ENCODE results near the gene C1QTNF3.
A peak's percentile ranks its signal among the peaks of the same experiment; 100 is the strongest.

The C1QTNF3 gene

DNA sequence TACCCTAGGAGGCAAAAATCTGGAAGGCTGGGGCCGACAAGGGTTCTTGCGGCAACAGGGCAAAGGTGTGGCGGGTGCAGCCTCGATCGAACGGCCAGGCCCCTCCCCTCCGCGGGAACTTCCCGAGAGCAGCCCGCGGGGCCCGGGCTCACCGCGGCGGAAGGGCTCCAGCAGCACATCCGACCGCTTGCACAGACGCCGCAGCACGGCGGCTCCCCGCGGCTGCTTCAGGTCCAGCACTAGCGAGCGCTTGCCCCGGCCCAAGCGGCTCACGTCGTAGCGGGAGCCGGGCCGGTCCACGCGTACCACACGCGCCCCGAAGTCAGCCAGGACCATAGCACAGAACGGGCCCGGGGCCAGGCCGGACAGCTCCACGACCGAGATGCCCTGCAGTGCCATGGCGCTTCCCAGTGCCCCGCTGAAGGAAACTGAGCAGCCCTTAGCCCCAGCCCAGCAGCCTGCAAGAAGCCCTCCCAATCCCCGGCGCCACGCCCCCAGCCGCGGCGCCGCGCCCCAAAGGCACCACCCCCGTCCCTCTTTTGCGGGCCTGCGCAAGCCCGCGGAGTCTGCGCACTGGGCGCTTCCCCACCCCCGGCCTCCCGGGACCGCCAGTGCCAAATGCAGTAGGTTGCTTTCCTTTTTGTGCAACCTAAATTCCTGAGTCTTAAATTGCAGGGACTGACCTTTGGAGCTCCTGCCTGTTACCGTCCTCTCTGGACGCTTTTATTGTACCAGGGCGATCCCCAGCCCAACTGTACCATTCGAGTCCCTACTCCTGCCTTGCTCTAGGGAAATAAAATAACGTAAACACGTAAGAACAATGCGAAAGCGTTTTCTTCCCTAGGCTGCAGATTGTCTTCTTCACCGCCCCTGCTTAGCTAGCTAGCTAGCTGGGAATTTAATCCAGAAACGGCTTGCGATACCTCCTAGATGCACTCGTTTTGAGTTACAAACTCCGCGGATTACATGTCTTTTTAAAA, 35.1 kb downstream of the C1QTNF3 start, which contains the start of gene AMACR:
AMACR (minus strand) TSS at position 430 of the 980 bp plus-strand sequence; CDS start at position 399, 31 bp downstream.
- TF ChIP-seq ZFX (IDR thresholded peaks at IDR 0.05): peak; percentile 72
- TF ChIP-seq, protein P1, sequence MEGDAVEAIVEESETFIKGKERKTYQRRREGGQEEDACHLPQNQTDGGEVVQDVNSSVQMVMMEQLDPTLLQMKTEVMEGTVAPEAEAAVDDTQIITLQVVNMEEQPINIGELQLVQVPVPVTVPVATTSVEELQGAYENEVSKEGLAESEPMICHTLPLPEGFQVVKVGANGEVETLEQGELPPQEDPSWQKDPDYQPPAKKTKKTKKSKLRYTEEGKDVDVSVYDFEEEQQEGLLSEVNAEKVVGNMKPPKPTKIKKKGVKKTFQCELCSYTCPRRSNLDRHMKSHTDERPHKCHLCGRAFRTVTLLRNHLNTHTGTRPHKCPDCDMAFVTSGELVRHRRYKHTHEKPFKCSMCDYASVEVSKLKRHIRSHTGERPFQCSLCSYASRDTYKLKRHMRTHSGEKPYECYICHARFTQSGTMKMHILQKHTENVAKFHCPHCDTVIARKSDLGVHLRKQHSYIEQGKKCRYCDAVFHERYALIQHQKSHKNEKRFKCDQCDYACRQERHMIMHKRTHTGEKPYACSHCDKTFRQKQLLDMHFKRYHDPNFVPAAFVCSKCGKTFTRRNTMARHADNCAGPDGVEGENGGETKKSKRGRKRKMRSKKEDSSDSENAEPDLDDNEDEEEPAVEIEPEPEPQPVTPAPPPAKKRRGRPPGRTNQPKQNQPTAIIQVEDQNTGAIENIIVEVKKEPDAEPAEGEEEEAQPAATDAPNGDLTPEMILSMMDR (conservative IDR thresholded peaks at IDR 0.05): no peak; the same call in 1 of the 2 replicates
- peak within 1 kb of the TSS; percentile 94 for H3K27ac ChIP-seq

DNA sequence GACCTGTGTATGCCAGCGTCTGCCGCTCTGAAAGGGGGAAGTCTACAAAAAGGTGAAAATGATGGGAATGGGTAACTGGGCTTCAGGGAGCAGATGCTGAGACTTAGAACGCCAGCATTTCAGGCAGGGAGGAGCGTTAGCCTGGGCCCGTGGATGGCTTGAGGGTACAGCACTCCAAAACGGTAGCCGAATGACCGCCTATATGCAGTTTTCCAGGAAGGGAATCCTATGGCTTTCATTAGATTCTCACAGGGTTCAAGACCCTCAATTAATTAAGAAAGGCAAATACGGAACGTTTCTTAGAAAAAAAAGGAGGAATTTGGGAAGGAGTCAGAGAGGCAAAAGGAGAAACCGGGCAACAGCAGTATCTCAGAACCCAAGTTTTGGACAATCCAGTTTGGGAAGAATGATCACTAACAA, 35.8 kb downstream of the C1QTNF3 start:
- H3K27ac ChIP-seq: peak overlapping the region; percentile 94
- no peak for TF ChIP-seq ZFX (IDR thresholded peaks at IDR 0.05)
- TF ChIP-seq, protein P1 (conservative IDR thresholded peaks at IDR 0.05): no peak

DNA sequence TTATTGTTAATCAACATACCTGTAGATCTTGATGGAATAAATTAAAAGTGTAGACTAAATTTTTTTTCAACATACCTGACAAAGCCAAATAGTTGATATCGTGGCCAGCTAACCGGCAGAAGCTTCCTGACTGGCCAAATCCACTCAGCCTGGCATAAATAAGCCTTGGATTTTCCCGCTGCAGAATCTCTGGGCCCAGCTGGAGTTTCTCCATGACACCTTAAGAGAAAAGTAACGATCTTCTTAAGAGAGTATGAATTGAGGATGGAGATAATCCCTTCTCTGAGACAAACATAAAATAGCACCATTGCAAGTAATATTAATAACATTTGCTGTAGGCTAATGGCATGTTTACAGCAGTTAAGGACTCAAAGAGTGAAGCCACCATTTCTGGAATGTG, 37.3 kb downstream of the C1QTNF3 start:
- H3K27ac ChIP-seq: no peak overlapping the region
- TF ChIP-seq, protein P1 (conservative IDR thresholded peaks at IDR 0.05): no peak
- TF ChIP-seq ZFX (IDR thresholded peaks at IDR 0.05): no peak

DNA sequence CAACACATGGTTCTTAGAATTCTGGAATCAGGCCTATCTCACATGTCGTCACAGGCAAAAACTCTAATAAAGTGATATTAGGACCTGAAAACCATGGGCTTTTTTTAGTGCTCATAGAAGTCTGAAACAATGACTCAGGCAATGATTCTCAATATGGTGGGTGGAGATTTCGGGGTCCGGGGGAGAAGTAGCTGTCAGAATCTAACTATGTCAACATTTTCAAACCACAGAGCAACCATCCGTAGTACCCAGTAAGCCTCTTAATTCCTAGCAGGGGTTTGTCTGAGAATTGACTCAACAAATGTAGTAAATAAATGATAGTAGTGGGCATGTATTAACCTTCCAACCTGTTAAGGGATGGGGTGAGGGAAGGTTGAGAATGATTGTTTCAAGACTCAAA, 37.8 kb downstream of the C1QTNF3 start:
- no peak overlapping the region for H3K27ac ChIP-seq
- no peak for TF ChIP-seq ZFX (IDR thresholded peaks at IDR 0.05)
- TF ChIP-seq, protein P1 (conservative IDR thresholded peaks at IDR 0.05): no peak

DNA sequence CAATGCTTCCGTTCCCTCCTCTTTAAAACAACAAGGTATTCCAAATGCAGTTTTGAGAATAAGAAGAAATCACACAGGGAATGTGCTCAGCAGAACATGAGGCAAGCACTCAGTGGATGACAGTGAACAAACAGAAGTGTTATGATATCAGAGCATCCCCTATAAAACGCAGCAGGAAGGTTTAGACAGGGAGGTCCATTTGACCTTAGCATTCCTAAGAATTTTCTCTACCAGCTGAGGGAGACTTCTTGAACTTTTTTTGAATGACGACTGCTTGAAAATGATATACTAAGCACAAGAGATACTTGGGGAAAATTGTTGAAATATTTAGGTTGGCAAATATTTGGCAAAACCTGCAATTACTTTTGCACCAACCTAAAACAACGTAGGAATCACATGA, 39.1 kb downstream of the C1QTNF3 start:
- no peak overlapping the region for H3K27ac ChIP-seq
- no peak for TF ChIP-seq ZFX (IDR thresholded peaks at IDR 0.05)
- TF ChIP-seq, protein P1 (conservative IDR thresholded peaks at IDR 0.05): no peak

DNA sequence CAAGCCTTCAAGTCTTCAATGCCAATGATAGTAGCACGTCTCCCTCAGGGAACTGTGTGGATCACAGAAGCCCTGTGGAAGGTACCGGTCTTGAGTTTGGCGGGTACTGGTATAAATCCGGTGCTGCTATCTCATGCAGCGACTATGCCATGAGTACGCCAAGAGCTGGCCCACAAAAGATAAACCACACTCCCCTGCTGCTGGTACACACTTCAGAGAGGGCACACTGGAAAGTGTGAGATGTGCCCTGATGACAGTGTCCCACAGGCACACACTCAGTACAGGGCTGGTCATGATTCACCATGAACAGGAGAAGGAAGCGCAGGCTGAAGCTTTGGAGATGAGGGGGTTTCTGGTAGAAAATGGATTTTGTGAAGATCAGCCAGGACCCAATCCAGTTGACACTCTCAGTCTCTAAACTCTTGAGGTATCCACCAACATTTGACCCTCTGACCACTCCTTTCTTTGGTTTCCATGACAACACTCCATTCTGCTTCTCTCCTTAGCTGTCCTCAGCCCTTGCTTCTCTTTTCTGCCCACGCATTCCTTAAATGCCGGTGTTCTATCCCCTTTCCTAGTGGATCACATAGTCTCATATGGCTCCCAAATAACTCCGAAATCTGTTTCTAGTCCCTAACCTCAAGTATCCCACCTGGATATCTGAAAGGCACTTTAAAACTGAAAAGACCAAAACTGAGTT, 40.2 kb downstream of the C1QTNF3 start:
- no peak for TF ChIP-seq ZFX (IDR thresholded peaks at IDR 0.05)
- TF ChIP-seq, protein P1 (conservative IDR thresholded peaks at IDR 0.05): no peak
- H3K27ac ChIP-seq: no peak overlapping the region

Measured in C4-2B (cell line).